CD4-positive, alpha-beta T cell treated with Interleukin-17A for 1 hour (primary cell): ENCODE results near the gene CCDC91.
A peak's percentile ranks its signal among the peaks of the same experiment; 100 is the strongest.

Source experiments
- DNase-seq: peaks from one replicate; pipeline ENCODE4 v3.0.0-alpha.2; 2020

Gene CCDC91

GRCh38 chr12:28543021-28543890 is 353.0 kb downstream of the CCDC91 start:
- DNase-seq = peak; percentile 32

- no peak for DNase-seq
Observed at GRCh38 chr12:28550757-28551704, 360.8 kb downstream of the CCDC91 start.

GRCh38 chr12:28552251-28552970 is 362.2 kb downstream of the CCDC91 start:
- DNase-seq = no peak

- DNase-seq = no peak
Observed at GRCh38 chr12:28555748-28556147, 365.5 kb downstream of the CCDC91 start.

- no peak for DNase-seq
Observed at GRCh38 chr12:28558250-28558649, 368.0 kb downstream of the CCDC91 start.

GRCh38 chr12:28563286-28563685 is 373.0 kb downstream of the CCDC91 start:
- no peak for DNase-seq

GRCh38 chr12:28563936-28564335 is 373.7 kb downstream of the CCDC91 start:
- DNase-seq = no peak

GRCh38 chr12:28568118-28568517 is 377.9 kb downstream of the CCDC91 start:
- no peak for DNase-seq

GRCh38 chr12:28568704-28569103 is 378.4 kb downstream of the CCDC91 start:
- no peak for DNase-seq

- DNase-seq = no peak
Observed at GRCh38 chr12:28569698-28570411, 379.6 kb downstream of the CCDC91 start.

GRCh38 chr12:28570811-28571210 is 380.6 kb downstream of the CCDC91 start:
- no peak for DNase-seq

GRCh38 chr12:28574746-28575592 is 384.7 kb downstream of the CCDC91 start:
- DNase-seq = no peak

- DNase-seq = no peak
Observed at GRCh38 chr12:28575593-28576205, 385.4 kb downstream of the CCDC91 start.

GRCh38 chr12:28578361-28578760 is 388.1 kb downstream of the CCDC91 start:
- no peak for DNase-seq

GRCh38 chr12:28578833-28579252 is 388.6 kb downstream of the CCDC91 start:
- DNase-seq = no peak

- no peak for DNase-seq
Observed at GRCh38 chr12:28582672-28583376, 392.6 kb downstream of the CCDC91 start.

GRCh38 chr12:28583701-28584261 is 393.5 kb downstream of the CCDC91 start:
- no peak for DNase-seq

GRCh38 chr12:28585146-28585545 is 394.9 kb downstream of the CCDC91 start:
- no peak for DNase-seq

GRCh38 chr12:28586481-28586880 is 396.2 kb downstream of the CCDC91 start:
- no peak for DNase-seq

GRCh38 chr12:28591831-28592230 is 401.6 kb downstream of the CCDC91 start:
- DNase-seq = no peak
